Measurements from ENCODE around the gene UCK2.
A peak's percentile ranks its signal among the peaks of the same experiment; 100 is the strongest.

The UCK2 gene

GRCh38 chr1:165865633-165866340, 38.4 kb downstream of the UCK2 start:
- no peak for TF ChIP-seq CTCF (IDR thresholded peaks at IDR 0.05; ENCODE audit: unreplicated experiment in 3 of 3)
- Mint-ChIP-seq H3K9me3 (no peaks in the 10 kb centered on the region), H3K4me1 (peaks cover 9% of the 10 kb centered on the region), H3K27me3 (ENCODE audit: low read depth) (no peaks in the 10 kb centered on the region), H3K4me3 (no peak overlapping the region), H3K36me3 (ENCODE audit: low read depth) (peaks cover 8% of the 10 kb centered on the region), H3K27ac (no peak overlapping the region)

DNA sequence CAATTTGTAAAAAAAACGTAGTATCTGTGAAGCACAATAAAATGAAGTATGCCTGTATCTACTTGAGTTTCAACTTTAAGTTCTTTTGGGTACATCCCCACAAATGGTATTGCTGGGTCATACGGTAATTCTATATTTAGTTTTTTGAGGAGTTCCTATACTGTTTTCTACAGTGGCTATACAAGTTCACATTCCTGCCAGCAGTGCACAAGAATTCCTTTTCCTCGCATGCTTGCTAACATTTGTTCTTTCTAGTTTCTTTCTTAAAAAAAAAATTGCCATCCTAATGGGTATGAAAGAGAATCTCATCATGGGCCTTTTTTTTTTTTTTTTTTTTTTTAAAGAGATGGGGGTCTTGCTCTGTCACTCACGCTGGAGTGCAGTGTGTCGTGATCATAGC, 41.9 kb downstream of the UCK2 start:
- Mint-ChIP-seq H3K27me3 (ENCODE audit: low read depth) (no peaks in the 10 kb centered on the region), H3K9me3 (peaks cover 9% of the 10 kb centered on the region), H3K27ac (no peak overlapping the region)

DNA sequence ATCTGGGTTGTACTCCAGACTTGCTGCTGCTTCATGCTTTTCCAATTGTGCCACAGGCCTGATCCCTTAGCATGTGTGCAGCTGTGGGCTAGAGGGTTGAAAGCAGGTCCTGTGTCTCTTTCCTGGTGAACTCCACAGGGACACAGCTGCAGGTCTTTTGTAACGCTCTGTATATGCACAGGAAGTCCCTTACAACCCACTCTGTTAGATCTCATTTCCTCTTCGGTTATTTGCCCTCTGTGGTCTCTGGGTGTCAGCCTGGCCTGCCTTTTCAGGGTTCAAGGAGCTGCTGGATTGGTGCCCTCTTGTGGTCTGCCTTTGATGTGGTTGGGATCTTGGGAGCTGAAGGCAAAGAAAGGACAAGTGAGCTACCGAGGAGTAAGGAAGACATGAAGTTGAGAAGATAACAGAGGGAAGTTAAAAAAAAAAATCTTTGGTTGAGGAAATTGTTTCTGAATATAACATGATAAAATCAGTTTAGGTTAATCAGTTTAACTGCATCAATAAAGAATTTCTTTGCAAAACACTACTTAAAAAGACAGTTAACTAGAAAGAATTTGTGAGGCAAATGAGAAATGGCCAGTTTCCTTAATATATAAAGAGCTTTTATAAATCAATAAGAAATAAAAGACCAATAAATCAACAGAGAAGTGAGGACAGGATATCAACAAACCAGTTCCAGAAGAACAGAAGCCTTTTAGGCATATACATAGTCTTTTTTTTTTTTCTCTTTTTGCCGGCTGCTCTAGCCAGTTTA, 44.1 kb downstream of the UCK2 start:
- no peak overlapping the region for H3K27ac Mint-ChIP-seq
- no peak overlapping the region for H3K4me3 Mint-ChIP-seq
- H3K36me3 Mint-ChIP-seq (ENCODE audit: low read depth): peaks cover 32% of the 10 kb centered on the region
- no peak for TF ChIP-seq CTCF (IDR thresholded peaks at IDR 0.05; ENCODE audit: unreplicated experiment in 3 of 3)
- H3K9me3 Mint-ChIP-seq: peaks cover 13% of the 10 kb centered on the region
- H3K27me3 Mint-ChIP-seq (ENCODE audit: low read depth): no peaks in the 10 kb centered on the region
- H3K4me1 Mint-ChIP-seq: peaks cover 5% of the 10 kb centered on the region

More for the DNA sequence above, 41.9 kb downstream of the UCK2 start:
- no peak overlapping the region for H3K4me3 Mint-ChIP-seq
- peak in 2 of 3 experiments; percentile 8 to 16 for TF ChIP-seq CTCF (IDR thresholded peaks at IDR 0.05; ENCODE audit: unreplicated experiment in 3 of 3)
- peaks cover 5% of the 10 kb centered on the region for H3K4me1 Mint-ChIP-seq
- peaks cover 24% of the 10 kb centered on the region for H3K36me3 Mint-ChIP-seq (ENCODE audit: low read depth)

GRCh38 chr1:165873481-165873880, 46.1 kb downstream of the UCK2 start:
- Mint-ChIP-seq H3K9me3 (peaks cover 29% of the 10 kb centered on the region), H3K27me3 (ENCODE audit: low read depth) (no peaks in the 10 kb centered on the region), H3K4me1 (peaks cover 5% of the 10 kb centered on the region), H3K4me3 (no peak overlapping the region), H3K36me3 (ENCODE audit: low read depth) (peaks cover 50% of the 10 kb centered on the region), H3K27ac (no peak overlapping the region)
- TF ChIP-seq CTCF (IDR thresholded peaks at IDR 0.05; ENCODE audit: unreplicated experiment in 3 of 3): no peak

GRCh38 chr1:165874643-165875042, 47.2 kb downstream of the UCK2 start:
- peaks cover 60% of the 10 kb centered on the region for H3K36me3 Mint-ChIP-seq (ENCODE audit: low read depth)
- no peak overlapping the region for H3K4me3 Mint-ChIP-seq
- H3K4me1 Mint-ChIP-seq: no peaks in the 10 kb centered on the region
- H3K27ac Mint-ChIP-seq: no peak overlapping the region
- peaks cover 33% of the 10 kb centered on the region for H3K9me3 Mint-ChIP-seq
- no peaks in the 10 kb centered on the region for H3K27me3 Mint-ChIP-seq (ENCODE audit: low read depth)
- no peak for TF ChIP-seq CTCF (IDR thresholded peaks at IDR 0.05; ENCODE audit: unreplicated experiment in 3 of 3)

Data from nephron (organoid).